ENCODE measurements around the gene COBL.

DNA sequence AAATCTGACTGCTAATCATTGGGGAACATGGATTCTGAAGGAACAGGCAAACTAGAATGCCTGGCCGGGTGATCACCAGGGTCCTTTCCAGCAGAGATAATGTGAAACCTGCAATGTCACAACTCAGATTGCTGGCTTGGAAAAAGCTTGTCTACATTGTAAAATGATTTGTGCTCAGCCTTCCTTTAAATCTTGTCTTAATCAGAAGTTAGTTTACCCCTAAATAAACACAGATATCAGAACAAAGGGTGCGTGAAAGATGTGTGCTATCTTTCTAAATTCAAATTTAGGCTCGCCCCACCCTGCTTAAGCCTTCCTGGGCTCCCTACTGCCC is 26.3 kb downstream of the COBL start:
- no peak for TF ChIP-seq POLR2A (IDR thresholded peaks at IDR 0.05)
- TF ChIP-seq, protein P1, sequence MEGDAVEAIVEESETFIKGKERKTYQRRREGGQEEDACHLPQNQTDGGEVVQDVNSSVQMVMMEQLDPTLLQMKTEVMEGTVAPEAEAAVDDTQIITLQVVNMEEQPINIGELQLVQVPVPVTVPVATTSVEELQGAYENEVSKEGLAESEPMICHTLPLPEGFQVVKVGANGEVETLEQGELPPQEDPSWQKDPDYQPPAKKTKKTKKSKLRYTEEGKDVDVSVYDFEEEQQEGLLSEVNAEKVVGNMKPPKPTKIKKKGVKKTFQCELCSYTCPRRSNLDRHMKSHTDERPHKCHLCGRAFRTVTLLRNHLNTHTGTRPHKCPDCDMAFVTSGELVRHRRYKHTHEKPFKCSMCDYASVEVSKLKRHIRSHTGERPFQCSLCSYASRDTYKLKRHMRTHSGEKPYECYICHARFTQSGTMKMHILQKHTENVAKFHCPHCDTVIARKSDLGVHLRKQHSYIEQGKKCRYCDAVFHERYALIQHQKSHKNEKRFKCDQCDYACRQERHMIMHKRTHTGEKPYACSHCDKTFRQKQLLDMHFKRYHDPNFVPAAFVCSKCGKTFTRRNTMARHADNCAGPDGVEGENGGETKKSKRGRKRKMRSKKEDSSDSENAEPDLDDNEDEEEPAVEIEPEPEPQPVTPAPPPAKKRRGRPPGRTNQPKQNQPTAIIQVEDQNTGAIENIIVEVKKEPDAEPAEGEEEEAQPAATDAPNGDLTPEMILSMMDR (IDR thresholded peaks at IDR 0.05) = no peak
